Lower lobe of right lung (tissue), 2 donors: ENCODE data around the gene LONP2. TPM values are rescaled to one million over a fixed set of nuclear protein-coding genes. Genes with fewer than 3 reads are reported as not detected.

Experiments used
- ATAC-seq, 2 donors: fragments of 200-7000 bp; cut with Tn5 transposase; one replicate each; pipeline ENCODE4 v1.9.1; 2020 to 2022; ENCODE audit warnings: mild to moderate bottlenecking in 2 of 2, moderate library complexity in 2 of 2
- DNase-seq: peaks from one replicate; pipeline ENCODE4 v3.0.0-alpha.2; 2020
- H3K27ac ChIP-seq: fragments of 200-600 bp; one replicate; pipeline ENCODE4 v1.8.0; 2022
- H3K27me3 ChIP-seq: fragments of 200-600 bp; one replicate; pipeline ENCODE4 v1.8.0; 2022; ENCODE audit warnings: low read depth
- H3K36me3 ChIP-seq: fragments of 200-600 bp; one replicate; pipeline ENCODE4 v1.8.0; 2022; ENCODE audit warnings: mild to moderate bottlenecking
- H3K4me1 ChIP-seq: fragments of 200-600 bp; one replicate; pipeline ENCODE4 v1.8.0; 2022
- H3K4me3 ChIP-seq: fragments of 200-600 bp; one replicate; pipeline ENCODE4 v1.8.0; 2022; ENCODE audit warnings: mild to moderate bottlenecking
- H3K9me3 ChIP-seq: fragments of 200-600 bp; one replicate; pipeline ENCODE4 v1.8.0; 2022
- CTCF ChIP-seq: fragments of 200-600 bp; IDR thresholded peaks from one replicate; pipeline ENCODE4 v1.8.0; 2022; ENCODE audit warnings: antibody characterized with exemption, mild to moderate bottlenecking
- intact Hi-C: fragments of 100-400 bp; cut with DNase I; formaldehyde crosslinking; loops from one replicate; pipeline ENCODE4 v1.11.0; 2022
- total RNA-seq: library from RNA; stranded (reverse); fragmentation: NEBNext Ultra II Directional; extraction: Animal tissue kit (Norgen Biotek cat#: 25700); gene quantifications from one replicate; pipeline ENCODE4 v1.2.1, GENCODE V29; 2021
- donor health status: DM: no; HTN: yes; CAD: no; lungs with severe emphysema.

Gene LONP2
- total RNA-seq, 1 donor from 2014 or later, result 61.0 TPM

- no peak overlapping the region for H3K27ac ChIP-seq
- ATAC-seq, result no peak
- TF ChIP-seq CTCF, result no peak
- intact Hi-C loops, result loop anchor here (10.0 kb wide), 1 partner anchor 268 kb away; no protein-coding TSS in a partner anchor
- DNase-seq, result no peak
- peaks cover 5% of the 10 kb centered on the region for H3K4me1 ChIP-seq
- H3K36me3 ChIP-seq, result peaks cover 44% of the 10 kb centered on the region
- H3K9me3 ChIP-seq, result no peaks in the 10 kb centered on the region
- no peak overlapping the region for H3K4me3 ChIP-seq
- no peaks in the 10 kb centered on the region for H3K27me3 ChIP-seq
These were observed 112.7 kb downstream of the LONP2 start for GRCh38 chr16:48356633-48357376.

DNA sequence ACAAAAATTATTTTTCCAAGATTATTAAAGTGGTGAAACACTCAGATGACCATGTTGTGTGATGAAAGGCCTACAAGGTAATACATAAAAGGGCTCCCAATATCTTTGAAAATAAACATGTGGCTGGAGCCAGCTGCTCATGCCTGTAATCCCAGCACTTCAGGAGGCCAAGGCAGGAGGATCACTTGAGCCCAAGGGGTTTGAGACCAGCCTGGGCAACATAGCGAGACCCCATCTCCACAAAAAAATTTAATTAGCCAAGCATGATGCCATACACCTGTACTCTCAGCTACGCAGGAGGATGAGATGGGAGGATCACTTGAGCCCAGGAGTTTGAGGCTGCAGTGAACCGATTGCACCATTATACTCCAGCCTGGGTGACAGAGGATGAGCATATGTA is 114.3 kb downstream of the LONP2 start:
- intact Hi-C loops, result loop anchor here (10.0 kb wide), 1 partner anchor 266 kb away; no protein-coding TSS in a partner anchor
- no peak for TF ChIP-seq CTCF
- DNase-seq (no peak), ATAC-seq (no peak)
- Histone ChIP-seq H3K4me1 (peaks cover 5% of the 10 kb centered on the region), H3K36me3 (peaks cover 38% of the 10 kb centered on the region), H3K27ac (no peak overlapping the region), H3K27me3 (no peaks in the 10 kb centered on the region), H3K4me3 (no peak overlapping the region), H3K9me3 (no peaks in the 10 kb centered on the region)

DNA sequence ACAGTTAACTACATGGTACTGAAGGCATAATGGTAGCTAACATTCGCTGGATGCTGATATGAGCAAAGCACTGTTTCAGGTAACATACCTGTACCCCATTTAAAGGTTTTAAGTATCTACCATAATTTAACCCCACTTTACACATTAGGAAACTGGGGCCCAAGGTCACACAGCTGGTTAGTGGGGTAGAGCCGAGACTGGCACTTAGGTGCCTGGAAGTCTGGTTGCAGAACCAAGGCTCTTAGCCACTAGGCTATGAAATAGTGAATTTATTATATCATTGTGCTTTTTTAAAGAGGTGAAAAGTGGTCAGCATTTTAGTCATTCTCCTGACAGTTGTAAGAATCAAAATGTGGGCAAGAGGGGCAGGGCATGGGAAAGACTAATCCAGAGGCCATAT is 115.9 kb downstream of the LONP2 start:
- ATAC-seq, result no peak
- Histone ChIP-seq H3K27me3 (no peaks in the 10 kb centered on the region), H3K27ac (no peak overlapping the region), H3K4me1 (peaks cover 15% of the 10 kb centered on the region), H3K4me3 (no peak overlapping the region), H3K9me3 (no peaks in the 10 kb centered on the region), H3K36me3 (peaks cover 38% of the 10 kb centered on the region)
- no peak for TF ChIP-seq CTCF
- intact Hi-C loops, result loop anchor here (10.0 kb wide), 1 partner anchor 265 kb away; no protein-coding TSS in a partner anchor
- DNase-seq, result no peak

DNA sequence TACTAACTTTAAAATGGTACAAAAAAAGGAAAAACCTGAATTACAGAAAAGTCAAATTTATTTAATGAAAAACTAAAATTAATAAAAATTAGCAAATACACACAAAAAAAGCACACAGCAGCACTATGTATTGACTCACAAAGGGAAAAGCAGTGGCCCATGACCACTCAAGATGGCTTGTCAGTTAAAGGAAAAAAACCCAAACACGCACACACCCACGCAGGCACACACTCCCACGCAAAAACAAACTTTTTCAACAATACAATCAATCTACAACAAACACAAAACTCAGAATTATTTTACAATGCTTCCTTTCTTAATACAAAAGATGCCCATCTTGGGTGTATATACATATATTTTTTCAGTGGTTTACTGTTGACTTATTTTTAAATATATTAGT is 116.9 kb downstream of the LONP2 start:
- Histone ChIP-seq H3K27me3 (no peaks in the 10 kb centered on the region), H3K27ac (no peak overlapping the region), H3K36me3 (peaks cover 28% of the 10 kb centered on the region), H3K4me3 (no peak overlapping the region), H3K4me1 (peaks cover 22% of the 10 kb centered on the region), H3K9me3 (no peaks in the 10 kb centered on the region)
- no peak for TF ChIP-seq CTCF
- intact Hi-C loops, result no loop called here
- ATAC-seq (no peak), DNase-seq (no peak)

DNA sequence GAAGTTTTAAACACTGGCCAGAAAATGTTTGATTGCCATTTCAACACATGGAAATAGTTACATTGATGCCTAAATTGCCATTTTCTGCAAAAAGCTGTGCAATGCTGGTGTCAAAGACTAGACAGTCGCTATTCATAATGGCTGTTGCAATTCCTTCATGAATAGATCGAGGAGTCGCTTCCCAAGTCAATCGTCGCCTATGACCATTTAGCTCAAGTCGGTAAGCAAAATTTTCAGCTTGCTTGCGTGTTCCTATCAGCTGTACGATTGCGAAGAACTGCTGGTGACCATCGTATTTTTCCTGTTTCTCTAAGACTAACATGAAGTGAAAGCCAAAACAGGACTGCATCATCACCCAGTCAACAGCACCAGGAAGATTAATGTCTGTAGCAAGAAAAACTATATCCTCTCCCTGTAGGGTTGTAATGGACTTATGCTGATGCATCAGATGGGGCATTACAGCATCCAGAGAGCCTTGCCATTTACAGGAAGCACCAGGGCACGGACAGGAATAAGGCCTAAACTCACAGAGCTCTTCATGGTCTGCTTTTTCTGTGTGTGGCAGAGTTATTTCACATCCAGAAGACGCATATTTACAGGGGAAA is 117.5 kb downstream of the LONP2 start:
- intact Hi-C loops, result no loop called here
- H3K27me3 ChIP-seq, result no peaks in the 10 kb centered on the region
- no peak overlapping the region for H3K4me3 ChIP-seq
- H3K9me3 ChIP-seq, result no peaks in the 10 kb centered on the region
- peak overlapping the region; percentile 8 for H3K27ac ChIP-seq
- TF ChIP-seq CTCF, result no peak
- peaks cover 25% of the 10 kb centered on the region for H3K36me3 ChIP-seq
- DNase-seq (no peak), ATAC-seq (no peak)
- peaks cover 26% of the 10 kb centered on the region for H3K4me1 ChIP-seq
